ENCODE data around the gene SDHAF3. TPM values are rescaled to one million over a fixed set of nuclear protein-coding genes. Genes with fewer than 3 reads are reported as not detected.

Gene SDHAF3
- total and polyA plus RNA-seq, 2 donors (not counting 1 experiment from before 2014, with no cell fraction given) = 7.3 to 12.6 TPM

- Histone ChIP-seq H3K4me1 (ENCODE audit: control insufficient read depth, extremely low read depth, insufficient read depth, low read length) (no peaks in the 10 kb centered on the region), H4K20me1 (ENCODE audit: control insufficient read depth, extremely low read depth, insufficient read depth, low read length) (no peaks in the 10 kb centered on the region), H3K9me3 (ENCODE audit: control insufficient read depth, insufficient read depth, low read depth, low read length) (no peaks in the 10 kb centered on the region), H3K9ac (ENCODE audit: insufficient read depth, low read length) (no peak overlapping the region), H3K4me2 (ENCODE audit: extremely low read depth, insufficient read depth, low read length) (no peak overlapping the region), H3K27ac (ENCODE audit: insufficient read depth, low read length) (no peak overlapping the region), H3K79me2 (ENCODE audit: control insufficient read depth, insufficient read depth, low read length) (no peaks in the 10 kb centered on the region), H3K4me3 (replicated peaks in 1 of 4; ENCODE audit: control extremely low read depth in 1 of 4, insufficient read depth in 1 of 4, low read depth in 3 of 4, low read length in 4 of 4) (no peak overlapping the region), H2AFZ (ENCODE audit: low read length) (peak overlapping the region; percentile 57), H3K27me3 (ENCODE audit: control insufficient read depth, insufficient read depth, low read length) (no peaks in the 10 kb centered on the region), H3K36me3 (ENCODE audit: control insufficient read depth, insufficient read depth, low read length) (no peaks in the 10 kb centered on the region)
- peak; percentile 49 to 79 for DNase-seq (ENCODE audit: low read depth in 2 of 2)
- peak; percentile 70 to 79 for TF ChIP-seq CTCF (conservative IDR thresholded peaks at IDR 0.05 in 1 of 2, IDR thresholded peaks at IDR 0.05 in 1 of 2; ENCODE audit: low read depth in 1 of 2, low read length in 2 of 2)
- TF ChIP-seq EZH2 (IDR thresholded peaks at IDR 0.05; ENCODE audit: low read length, missing control alignments) = no peak
Measured at GRCh38 chr7:97104719-97105238, 12.7 kb upstream of the SDHAF3 start.

DNA sequence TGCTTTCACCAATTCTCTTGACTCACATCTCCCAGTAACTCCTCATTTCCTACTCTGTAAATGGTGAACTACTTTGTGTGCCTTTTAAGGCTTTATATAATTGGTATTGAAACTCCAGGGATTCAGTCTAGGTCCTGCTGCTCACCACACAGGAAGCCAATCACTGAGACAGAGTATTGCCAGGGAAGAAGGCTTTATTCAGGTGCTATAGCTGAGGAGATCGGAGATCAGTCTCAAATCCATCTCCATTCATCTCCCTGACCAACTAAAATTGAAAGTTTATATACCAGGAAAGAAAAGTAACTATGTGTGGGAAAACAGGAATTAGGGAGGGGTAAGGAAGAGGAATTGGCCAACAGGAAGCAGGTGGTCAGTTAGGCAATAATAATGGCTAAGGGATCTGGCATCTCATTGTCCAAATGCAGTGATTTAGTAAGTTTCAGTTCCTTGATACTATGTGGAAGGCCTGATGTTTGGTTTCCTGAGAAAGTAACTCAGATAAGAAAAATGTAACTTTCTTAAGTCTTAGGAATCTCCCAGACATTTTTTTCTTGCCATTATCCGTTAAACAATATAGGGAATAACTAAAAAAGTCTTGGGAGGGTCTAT is 10.2 kb upstream of the SDHAF3 start:
- Histone ChIP-seq H3K79me2 (ENCODE audit: control insufficient read depth, insufficient read depth, low read length) (no peaks in the 10 kb centered on the region), H3K27me3 (ENCODE audit: control insufficient read depth, insufficient read depth, low read length) (no peaks in the 10 kb centered on the region), H3K9ac (ENCODE audit: insufficient read depth, low read length) (no peak overlapping the region), H3K27ac (ENCODE audit: insufficient read depth, low read length) (no peak overlapping the region), H2AFZ (ENCODE audit: low read length) (no peak overlapping the region), H3K4me3 (replicated peaks in 1 of 4; ENCODE audit: control extremely low read depth in 1 of 4, insufficient read depth in 1 of 4, low read depth in 3 of 4, low read length in 4 of 4) (no peak overlapping the region), H3K4me2 (ENCODE audit: extremely low read depth, insufficient read depth, low read length) (no peak overlapping the region), H3K9me3 (ENCODE audit: control insufficient read depth, insufficient read depth, low read depth, low read length) (no peaks in the 10 kb centered on the region), H4K20me1 (ENCODE audit: control insufficient read depth, extremely low read depth, insufficient read depth, low read length) (no peaks in the 10 kb centered on the region), H3K36me3 (ENCODE audit: control insufficient read depth, insufficient read depth, low read length) (no peaks in the 10 kb centered on the region), H3K4me1 (ENCODE audit: control insufficient read depth, extremely low read depth, insufficient read depth, low read length) (no peaks in the 10 kb centered on the region)
- TF ChIP-seq CTCF (conservative IDR thresholded peaks at IDR 0.05 in 1 of 2, IDR thresholded peaks at IDR 0.05 in 1 of 2; ENCODE audit: low read depth in 1 of 2, low read length in 2 of 2) (no peak), EZH2 (IDR thresholded peaks at IDR 0.05; ENCODE audit: low read length, missing control alignments) (no peak)
- no peak for DNase-seq (ENCODE audit: low read depth in 2 of 2)

- no peaks in the 10 kb centered on the region for H3K36me3 ChIP-seq (ENCODE audit: control insufficient read depth, insufficient read depth, low read length)
- H3K4me2 ChIP-seq (ENCODE audit: extremely low read depth, insufficient read depth, low read length) = no peak overlapping the region
- H3K9ac ChIP-seq (ENCODE audit: insufficient read depth, low read length) = no peak overlapping the region
- TF ChIP-seq EZH2 (IDR thresholded peaks at IDR 0.05; ENCODE audit: low read length, missing control alignments) = no peak
- H3K27me3 ChIP-seq (ENCODE audit: control insufficient read depth, insufficient read depth, low read length) = no peaks in the 10 kb centered on the region
- no peak for DNase-seq (ENCODE audit: low read depth in 2 of 2)
- no peaks in the 10 kb centered on the region for H3K79me2 ChIP-seq (ENCODE audit: control insufficient read depth, insufficient read depth, low read length)
- peak overlapping the region; percentile 10 for H2AFZ ChIP-seq (ENCODE audit: low read length)
- no peaks in the 10 kb centered on the region for H3K4me1 ChIP-seq (ENCODE audit: control insufficient read depth, extremely low read depth, insufficient read depth, low read length)
- no peaks in the 10 kb centered on the region for H3K9me3 ChIP-seq (ENCODE audit: control insufficient read depth, insufficient read depth, low read depth, low read length)
- no peaks in the 10 kb centered on the region for H4K20me1 ChIP-seq (ENCODE audit: control insufficient read depth, extremely low read depth, insufficient read depth, low read length)
- no peak overlapping the region for H3K27ac ChIP-seq (ENCODE audit: insufficient read depth, low read length)
- no peak overlapping the region for H3K4me3 ChIP-seq (replicated peaks in 1 of 4; ENCODE audit: control extremely low read depth in 1 of 4, insufficient read depth in 1 of 4, low read depth in 3 of 4, low read length in 4 of 4)
Measured at GRCh38 chr7:97116308-97116707, 1.2 kb upstream of the SDHAF3 start.

All from fibroblast of lung (primary cell).